Activated CD4-positive, alpha-beta T cell treated with anti-CD3 and anti-CD28 coated beads, Interleukin-2, amount 10 ng/mL, durations not matched to agents 24 days and 14 days (primary cell): Measurements from ENCODE around the gene CCS. TPM values are rescaled to one million over a fixed set of nuclear protein-coding genes. Genes with fewer than 3 reads are reported as not detected.
"Not testable (repeated sequence)": the region's sequence is repeated elsewhere in the genome, so short reads cannot be mapped to it uniquely, and the experiment has no call there.

ENCODE experiments used
- DNase-seq: peaks from one replicate; pipeline ENCODE4 v3.0.0; 2022
- H3K27ac Mint-ChIP-seq: one replicate; pipeline ENCODE4 v1.8.0; 2022; ENCODE audit warnings: mild to moderate bottlenecking, mixed read lengths
- H3K27me3 Mint-ChIP-seq: one replicate; pipeline ENCODE4 v1.8.0; 2022; ENCODE audit warnings: mixed read lengths
- H3K36me3 Mint-ChIP-seq: one replicate; pipeline ENCODE4 v1.8.0; 2022; ENCODE audit warnings: low read depth, mild to moderate bottlenecking, mixed read lengths
- H3K4me1 Mint-ChIP-seq: one replicate; pipeline ENCODE4 v1.8.0; 2021; ENCODE audit warnings: mixed read lengths
- H3K4me3 Mint-ChIP-seq: one replicate; pipeline ENCODE4 v1.8.0; 2022; ENCODE audit warnings: mild to moderate bottlenecking, moderate library complexity, mixed read lengths
- H3K9me3 Mint-ChIP-seq: one replicate; pipeline ENCODE4 v1.8.0; 2021; ENCODE audit warnings: mixed read lengths
- intact Hi-C: fragments of 100-400 bp; cut with micrococcal nuclease; formaldehyde crosslinking; loops from one replicate; pipeline ENCODE4 v1.15.1; 2023
- total RNA-seq: library from RNA; stranded (reverse); gene quantifications from 2 replicates; pipeline ENCODE4 v1.2.3, GENCODE V29; 2022

Gene CCS
- total RNA-seq, 1 donor from 2014 or later = 28.3 TPM

DNA sequence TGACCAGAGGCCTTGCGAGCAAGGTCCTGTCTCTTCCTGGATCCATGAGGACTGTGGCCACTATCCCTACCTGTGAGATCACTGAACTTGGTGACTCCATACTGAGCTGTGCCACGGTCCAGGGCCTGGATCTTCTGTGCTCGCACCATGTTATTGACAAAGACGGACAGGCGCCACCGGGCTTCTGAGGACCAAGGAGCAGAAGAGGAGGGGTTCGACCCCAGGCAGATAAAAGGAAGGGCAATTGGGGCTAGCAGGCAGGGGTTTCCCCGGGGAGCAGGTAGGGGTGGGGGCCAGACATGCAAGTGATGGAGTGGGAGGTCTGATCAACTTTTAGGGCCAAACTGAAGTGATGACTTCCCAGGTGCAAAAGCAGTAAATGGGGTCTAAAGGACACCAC, 26.8 kb upstream of the CCS start:
- intact Hi-C loops = no loop called here

DNA sequence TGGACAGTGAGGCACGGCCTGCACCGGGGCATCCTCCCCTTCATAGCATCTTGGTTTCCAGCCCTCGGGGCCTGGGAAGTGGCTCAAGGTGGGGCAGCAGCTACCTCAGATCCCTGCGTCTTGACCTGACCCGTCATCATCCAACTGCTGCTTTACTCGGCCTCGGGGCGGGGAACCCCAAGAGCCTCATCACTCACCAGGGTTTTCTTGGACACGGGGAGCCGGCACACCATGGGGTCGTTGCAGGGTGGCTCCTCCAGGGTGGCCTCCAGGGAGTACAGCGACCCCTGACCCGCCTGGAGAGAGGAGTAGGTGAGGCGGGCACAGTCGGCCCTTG, 25.2 kb upstream of the CCS start:
- Mint-ChIP-seq H3K9me3 (no peaks in the 10 kb centered on the region), H3K4me3 (peak overlapping the region; percentile 75), H3K27ac (no peak overlapping the region), H3K36me3 (no peaks in the 10 kb centered on the region), H3K27me3 (peaks cover 30% of the 10 kb centered on the region), H3K4me1 (peaks cover 5% of the 10 kb centered on the region)
- intact Hi-C loops = no loop called here
- no peak for DNase-seq

More for the DNA sequence above, 26.8 kb upstream of the CCS start:
- Mint-ChIP-seq H3K4me3 (peak overlapping the region; percentile 57), H3K27ac (no peak overlapping the region), H3K36me3 (no peaks in the 10 kb centered on the region), H3K27me3 (peaks cover 30% of the 10 kb centered on the region), H3K9me3 (no peaks in the 10 kb centered on the region), H3K4me1 (peaks cover 5% of the 10 kb centered on the region)
- no peak for DNase-seq

DNA sequence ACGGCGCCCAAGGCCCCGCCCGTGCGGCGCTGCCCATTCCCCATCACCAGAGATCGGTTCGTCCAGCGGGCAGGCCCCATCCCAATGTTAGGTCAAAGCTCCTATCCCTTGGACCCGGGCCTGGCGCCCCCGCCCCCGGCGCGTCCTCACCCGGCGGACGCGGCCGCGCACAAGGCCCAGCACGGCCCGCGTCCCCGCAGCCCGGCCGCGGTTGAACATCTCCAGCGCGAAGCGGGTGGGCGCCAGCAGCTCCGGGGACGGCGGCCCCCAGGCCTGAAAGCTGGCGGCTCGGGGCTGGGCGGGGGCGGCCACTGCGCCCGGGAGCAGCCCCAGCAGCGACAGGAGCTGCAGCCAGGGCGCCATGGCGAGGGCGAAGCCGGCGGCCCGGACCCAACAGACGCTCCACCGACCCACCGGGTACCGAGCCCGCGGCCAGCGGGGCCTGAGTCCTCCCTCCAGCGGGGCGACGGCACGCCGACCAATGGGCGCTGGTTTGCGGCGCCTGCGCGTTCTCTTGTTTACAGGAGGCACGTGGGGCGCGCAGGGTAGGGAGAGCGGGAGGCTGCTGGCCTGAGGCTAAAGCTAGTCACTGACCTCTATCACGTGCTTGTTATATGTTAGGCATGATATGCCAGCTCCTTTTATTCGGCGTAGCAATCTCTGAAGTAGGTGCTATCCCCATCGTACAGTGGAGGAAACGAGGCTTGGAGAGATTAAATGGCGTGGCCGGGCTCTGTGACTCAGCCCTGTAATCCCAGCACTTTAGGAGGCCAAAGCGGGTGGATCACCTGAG, 24.7 kb upstream of the CCS start, which contains the start of gene CTSF:
CTSF (minus strand) TSS at position 483 of the 793 bp plus-strand sequence; CDS start at position 363, 120 bp downstream.
- H3K4me1 Mint-ChIP-seq = peaks cover 5% of the 10 kb centered on the region
- intact Hi-C loops = no loop called here
- no peaks in the 10 kb centered on the region for H3K9me3 Mint-ChIP-seq
- peak within 1 kb of the TSS; percentile 78 for H3K4me3 Mint-ChIP-seq
- H3K27ac Mint-ChIP-seq = no peak within 1 kb of the TSS
- DNase-seq = peak; percentile 92
- H3K36me3 Mint-ChIP-seq = no peaks in the 10 kb centered on the region
- H3K27me3 Mint-ChIP-seq = peaks cover 30% of the 10 kb centered on the region

DNA sequence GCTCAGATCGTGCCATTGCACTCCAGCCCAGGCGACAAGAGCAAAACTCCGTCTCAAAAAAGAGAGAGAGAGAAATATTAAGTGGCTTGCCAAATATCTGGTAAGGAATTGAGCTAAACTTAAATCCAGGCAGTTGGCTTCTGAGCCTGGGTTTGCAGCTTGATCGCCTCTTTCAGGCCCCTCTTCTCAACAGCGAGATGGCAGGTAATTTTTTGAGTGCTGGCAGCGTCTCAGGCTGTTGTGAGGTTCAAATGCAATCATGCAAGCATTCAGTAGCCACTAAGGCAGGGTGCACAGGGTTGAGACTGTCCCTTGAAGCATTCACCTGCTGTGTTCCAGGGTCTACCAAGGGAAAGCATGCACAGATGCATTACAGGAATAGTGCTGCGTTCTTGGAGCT, 23.9 kb upstream of the CCS start:
- Mint-ChIP-seq H3K4me1 (peaks cover 5% of the 10 kb centered on the region), H3K4me3 (no peak overlapping the region)
- intact Hi-C loops = no loop called here

DNA sequence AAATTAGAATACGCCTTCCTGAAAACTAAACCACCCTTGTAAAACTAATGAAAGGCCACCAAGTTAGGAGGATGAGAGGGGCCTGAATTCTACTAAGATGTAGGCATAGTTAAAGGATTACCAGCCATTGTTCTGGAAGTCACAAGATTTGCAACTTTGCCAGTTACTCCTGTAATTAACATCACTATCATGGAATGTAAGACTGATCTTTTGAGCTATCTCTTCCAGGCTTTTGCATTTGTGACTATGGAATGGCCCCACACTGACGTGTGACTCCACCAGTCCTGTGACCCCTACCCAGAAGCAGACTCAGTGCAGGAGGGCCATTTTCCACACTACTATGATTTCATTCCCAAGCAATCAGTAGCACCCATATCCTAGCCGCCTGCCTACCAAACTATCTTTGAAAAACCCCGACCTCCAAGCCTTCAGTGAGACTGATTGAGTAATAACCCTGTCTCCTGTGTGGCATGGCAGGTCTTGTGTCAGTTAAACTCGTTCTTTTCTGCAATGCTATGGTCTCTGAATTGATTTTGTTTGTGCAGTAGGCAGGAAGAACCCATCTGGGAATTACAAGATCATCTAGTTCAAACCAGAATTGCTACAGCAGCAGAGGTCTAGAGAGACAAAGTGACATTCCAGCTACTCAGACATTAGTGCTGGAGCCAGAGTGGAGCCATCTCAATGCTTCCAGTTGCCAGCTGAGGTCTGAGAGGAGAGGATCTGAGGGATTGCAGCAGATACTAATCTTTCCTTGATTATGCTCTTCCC, 22.7 kb upstream of the CCS start:
- Mint-ChIP-seq H3K27me3 (peaks cover 40% of the 10 kb centered on the region), H3K9me3 (no peaks in the 10 kb centered on the region), H3K4me1 (peaks cover 5% of the 10 kb centered on the region), H3K4me3 (no peak overlapping the region), H3K36me3 (no peaks in the 10 kb centered on the region), H3K27ac (no peak overlapping the region)
- no peak for DNase-seq
- intact Hi-C loops = loop anchor here (10.0 kb wide), 1 partner anchor 265 kb away; no protein-coding TSS in a partner anchor

More for the DNA sequence above, 23.9 kb upstream of the CCS start:
- Mint-ChIP-seq H3K27ac (no peak overlapping the region), H3K9me3 (no peaks in the 10 kb centered on the region), H3K27me3 (peaks cover 32% of the 10 kb centered on the region), H3K36me3 (no peaks in the 10 kb centered on the region)
- no peak for DNase-seq

DNA sequence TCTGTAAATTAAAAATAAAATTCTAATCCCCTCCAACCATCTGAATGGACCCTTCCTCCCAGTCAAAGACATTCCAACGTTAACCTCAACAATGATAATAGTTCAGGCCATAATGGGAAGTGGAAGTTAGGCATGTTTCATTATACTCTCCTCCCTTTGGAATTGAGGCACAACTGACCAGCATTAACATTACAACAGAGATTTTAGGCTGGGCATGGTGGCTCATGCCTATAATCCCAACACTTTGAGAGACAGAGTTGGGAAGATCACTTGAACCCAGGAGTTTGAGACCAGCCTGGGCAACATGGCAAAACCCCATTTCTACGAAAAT, 22.2 kb upstream of the CCS start:
- Mint-ChIP-seq H3K36me3 (no peaks in the 10 kb centered on the region), H3K4me1 (peaks cover 5% of the 10 kb centered on the region), H3K27ac (no peak overlapping the region), H3K9me3 (no peaks in the 10 kb centered on the region), H3K27me3 (peaks cover 41% of the 10 kb centered on the region), H3K4me3 (no peak overlapping the region)
- intact Hi-C loops = loop anchor here (10.0 kb wide), 1 partner anchor 264 kb away; no protein-coding TSS in a partner anchor
- DNase-seq = no peak

DNA sequence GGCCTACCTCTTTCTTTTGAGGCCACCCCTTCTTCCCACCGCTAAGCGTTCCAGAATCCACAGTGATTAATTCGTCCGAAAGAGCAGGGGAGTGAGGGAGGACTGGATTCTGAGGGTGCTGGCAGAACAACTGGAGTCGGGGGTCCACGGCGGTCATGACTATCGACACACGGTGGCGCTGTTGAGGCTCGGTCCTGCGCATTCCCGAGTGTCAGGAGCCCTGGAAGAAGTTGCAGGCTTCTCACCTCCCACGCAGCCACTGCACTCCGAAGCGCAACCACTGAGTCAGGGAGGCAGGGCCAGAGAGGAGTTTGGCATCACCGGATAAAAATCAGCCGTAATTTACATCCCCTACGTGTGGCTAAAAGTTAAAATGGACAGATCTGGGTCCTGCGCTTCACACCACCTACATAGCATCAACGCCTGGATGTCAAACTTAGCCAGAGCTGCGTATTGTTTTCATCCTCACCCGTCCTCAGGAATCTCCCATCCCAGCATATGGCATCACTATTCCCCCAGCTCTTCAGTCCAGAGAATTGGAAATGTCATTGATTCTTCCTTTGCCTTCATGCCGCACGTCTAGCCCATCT, 13.9 kb upstream of the CCS start:
- H3K9me3 Mint-ChIP-seq = no peaks in the 10 kb centered on the region
- peak; percentile 92 for DNase-seq
- H3K4me1 Mint-ChIP-seq = peaks cover 11% of the 10 kb centered on the region
- H3K4me3 Mint-ChIP-seq = no peak overlapping the region
- no peaks in the 10 kb centered on the region for H3K36me3 Mint-ChIP-seq
- H3K27ac Mint-ChIP-seq = no peak overlapping the region
- H3K27me3 Mint-ChIP-seq = peaks cover 19% of the 10 kb centered on the region
- intact Hi-C loops = loop anchor here (1.0 to 10.0 kb wide), 3 partner anchors 38 to 256 kb away; partner anchors contain the start of gene RBM14

DNA sequence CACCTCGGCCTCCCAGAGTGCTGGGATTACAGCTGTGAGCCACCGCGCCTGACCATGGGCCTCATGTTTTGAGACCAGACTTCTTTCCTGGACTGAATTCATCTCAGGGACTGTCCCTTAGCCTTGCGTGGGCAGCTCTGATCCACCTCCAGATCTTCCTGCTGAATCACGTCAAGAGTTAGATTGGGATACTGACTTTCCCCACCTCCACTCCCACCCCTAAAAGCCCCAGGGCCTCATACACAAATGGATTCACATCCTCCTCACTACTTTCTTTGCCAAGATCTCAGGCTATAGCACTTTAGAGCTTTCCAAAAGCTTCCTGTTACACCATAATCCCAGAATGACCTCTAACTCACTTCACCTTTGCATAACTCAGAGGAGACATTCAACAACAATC, 12.2 kb upstream of the CCS start:
- Mint-ChIP-seq H3K4me1 (peaks cover 11% of the 10 kb centered on the region), H3K27me3 (peaks cover 9% of the 10 kb centered on the region), H3K27ac (no peak overlapping the region), H3K9me3 (no peaks in the 10 kb centered on the region), H3K4me3 (no peak overlapping the region), H3K36me3 (no peaks in the 10 kb centered on the region)
- no peak for DNase-seq
- intact Hi-C loops = no loop called here

DNA sequence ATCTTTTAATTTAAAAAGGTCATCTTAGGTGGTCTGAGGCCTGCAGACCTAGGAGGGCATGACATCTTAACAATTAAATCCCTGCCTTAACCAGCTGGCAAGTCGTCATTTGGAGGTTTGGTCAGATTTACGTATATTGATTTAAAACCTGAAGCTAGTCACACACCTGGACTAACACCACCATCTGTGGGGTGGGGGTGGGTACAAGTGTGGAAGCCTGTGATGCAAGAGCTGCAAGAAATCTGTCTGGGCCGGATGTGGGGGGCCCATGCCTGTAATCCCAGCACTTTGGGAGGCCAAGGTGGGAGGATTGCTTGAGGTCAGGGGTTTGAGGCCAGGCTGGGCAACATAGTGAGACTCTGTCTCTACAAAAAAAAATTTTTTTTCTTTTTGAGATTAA, 11.7 kb upstream of the CCS start:
- Mint-ChIP-seq H3K27ac (no peak overlapping the region), H3K27me3 (peaks cover 8% of the 10 kb centered on the region), H3K36me3 (no peaks in the 10 kb centered on the region), H3K4me3 (no peak overlapping the region), H3K9me3 (no peaks in the 10 kb centered on the region), H3K4me1 (peaks cover 11% of the 10 kb centered on the region)
- intact Hi-C loops = no loop called here
- no peak for DNase-seq

DNA sequence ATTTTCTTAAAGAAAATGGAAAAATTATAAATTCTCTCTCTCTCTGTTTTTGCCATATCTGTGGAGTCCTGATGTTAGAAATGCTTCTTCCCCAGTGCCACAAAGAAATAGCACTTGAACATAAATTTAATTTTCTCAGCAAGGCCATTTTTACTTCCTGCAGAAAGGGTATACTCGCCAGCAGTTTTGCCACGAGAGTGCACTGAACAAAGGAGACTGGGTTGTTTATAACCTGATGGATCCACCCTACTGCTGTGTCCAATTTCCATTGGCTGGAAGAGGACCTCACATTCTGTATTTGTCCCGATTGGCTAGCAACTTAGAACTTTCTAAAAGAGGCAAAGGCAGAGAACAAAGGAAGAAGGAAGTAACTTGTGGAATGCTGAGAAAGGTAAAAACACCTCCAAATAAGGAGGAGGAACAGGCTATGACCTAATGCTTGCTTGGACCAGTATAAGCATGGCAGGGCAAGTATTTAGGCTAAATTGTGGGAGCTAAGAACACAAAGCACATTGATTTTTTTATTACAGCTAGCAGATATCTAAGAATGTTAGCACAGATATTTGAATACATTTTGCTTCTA, 10.3 kb upstream of the CCS start:
- intact Hi-C loops, H3K4me3 Mint-ChIP-seq, H3K27ac Mint-ChIP-seq, DNase-seq, H3K27me3 Mint-ChIP-seq, H3K9me3 Mint-ChIP-seq, H3K36me3 Mint-ChIP-seq: not testable (repeated sequence)
- peaks cover 11% of the 10 kb centered on the region for H3K4me1 Mint-ChIP-seq

DNA sequence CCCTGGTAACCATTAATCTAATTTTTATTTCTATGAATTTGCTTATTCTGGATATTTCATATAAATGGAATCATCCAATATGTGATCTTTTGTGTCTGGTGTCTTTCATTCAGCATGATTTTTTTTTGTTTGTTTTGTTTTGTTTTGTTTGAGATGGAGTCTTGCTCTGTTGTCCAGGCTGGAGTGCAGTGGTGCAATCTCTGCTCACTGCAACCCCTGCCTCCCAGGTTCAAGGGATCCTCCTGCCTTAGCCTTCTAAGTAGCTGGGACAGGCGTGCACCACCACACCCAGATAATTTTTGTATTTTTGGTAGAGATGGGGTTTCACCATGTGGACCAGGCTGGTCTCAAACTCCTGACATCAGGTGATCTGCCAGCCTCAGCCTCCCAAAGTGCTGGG, 7.5 kb upstream of the CCS start:
- H3K4me1 Mint-ChIP-seq, H3K4me3 Mint-ChIP-seq, DNase-seq, H3K27ac Mint-ChIP-seq, H3K27me3 Mint-ChIP-seq, intact Hi-C loops, H3K36me3 Mint-ChIP-seq, H3K9me3 Mint-ChIP-seq: not testable (repeated sequence)

DNA sequence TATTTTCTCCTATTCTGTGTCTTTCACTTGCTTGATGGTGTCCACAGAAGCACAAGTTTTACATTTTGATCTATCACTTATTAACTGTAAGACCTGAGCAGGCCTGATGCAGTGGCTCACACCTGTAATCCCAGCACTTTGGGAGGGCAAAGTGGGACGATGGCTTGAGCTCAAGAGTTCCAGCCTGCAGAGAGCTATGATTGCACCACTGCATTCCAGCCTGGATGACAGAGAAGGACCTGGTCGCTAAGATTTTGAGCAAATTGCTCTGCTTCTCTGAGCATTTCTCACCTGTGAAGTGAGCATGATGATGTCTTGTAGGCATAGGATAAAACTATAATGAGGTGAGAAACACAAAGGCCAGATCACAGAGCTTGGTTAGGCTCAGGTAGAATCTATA, 6.8 kb upstream of the CCS start:
- H3K27me3 Mint-ChIP-seq = no peaks in the 10 kb centered on the region
- intact Hi-C loops = no loop called here
- H3K9me3 Mint-ChIP-seq = no peaks in the 10 kb centered on the region
- no peaks in the 10 kb centered on the region for H3K36me3 Mint-ChIP-seq
- no peak for DNase-seq
- H3K27ac Mint-ChIP-seq = no peak overlapping the region
- no peak overlapping the region for H3K4me3 Mint-ChIP-seq
- H3K4me1 Mint-ChIP-seq = no peaks in the 10 kb centered on the region

DNA sequence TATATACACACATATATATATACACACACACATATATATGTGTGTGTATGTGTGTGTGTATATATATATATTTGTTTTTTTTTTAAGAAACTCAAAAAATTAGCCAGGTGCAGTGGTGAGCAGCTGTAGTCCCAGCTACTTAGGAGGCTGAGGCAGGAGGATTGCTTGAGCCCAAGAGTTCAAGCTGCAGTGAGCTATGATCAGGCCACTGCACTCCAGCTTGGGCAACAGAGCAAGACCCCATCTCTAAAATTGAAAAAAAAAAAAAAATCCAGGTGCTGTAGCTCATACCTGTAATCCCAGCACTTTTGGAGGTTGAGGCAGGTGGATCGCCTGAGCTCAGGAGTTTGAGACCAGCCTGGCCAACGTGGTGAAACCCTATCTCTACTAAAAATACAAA, 3.7 kb upstream of the CCS start:
- H3K27me3 Mint-ChIP-seq, H3K4me1 Mint-ChIP-seq, H3K9me3 Mint-ChIP-seq, DNase-seq, H3K27ac Mint-ChIP-seq, intact Hi-C loops, H3K36me3 Mint-ChIP-seq, H3K4me3 Mint-ChIP-seq: not testable (repeated sequence)
